HL-60 (cell line): ENCODE data around the gene SBNO2.

ENCODE experiments used
- DNase-seq, 2 experiments: peaks; one replicate each; pipeline ENCODE4 v3.0.0-alpha.2; 2010 to 2020; ENCODE audit warnings: low read depth in 1 of 2, low spot score in 1 of 2
- H3K27ac ChIP-seq: fragments of 250-450 bp; sonication (Bioruptor Pico); replicated peaks from 2 replicates; pipeline ENCODE4 v1.5.1; 2020; ENCODE audit warnings: mild to moderate bottlenecking, moderate library complexity
- H3K27me3 ChIP-seq: fragments of 250-450 bp; sonication (Bioruptor Pico); 2 replicates; pipeline ENCODE4 v1.5.1; 2021; ENCODE audit warnings: mild to moderate bottlenecking, moderate library complexity; ENCODE audit not compliant: insufficient read depth, poor library complexity, severe bottlenecking
- H3K4me3 ChIP-seq: replicated peaks from 2 replicates; pipeline ENCODE4 v1.5.1; 2011; ENCODE audit warnings: mild to moderate bottlenecking, control low read depth, low read length; ENCODE audit not compliant: insufficient read depth
- GABPA ChIP-seq: IDR thresholded peaks from 2 replicates; pipeline ENCODE4 v1.6.1; 2012; ENCODE audit warnings: low read depth
- POLR2AphosphoS5 ChIP-seq: IDR thresholded peaks from 2 replicates; pipeline ENCODE4 v1.6.1; 2012; ENCODE audit warnings: low read depth
- REST ChIP-seq: IDR thresholded peaks from 2 replicates; pipeline ENCODE4 v1.6.1; 2012; ENCODE audit warnings: low read depth; ENCODE audit not compliant: insufficient replicate concordance
- SPI1 ChIP-seq: IDR thresholded peaks from 2 replicates; pipeline ENCODE4 v1.6.1; 2012; ENCODE audit warnings: low read depth, mild to moderate bottlenecking, borderline replicate concordance
- TF ChIP-seq, protein P1 (sequence below): IDR thresholded peaks from one replicate; pipeline ENCODE4 v1.5.1; 2011; ENCODE audit warnings: low read length, control low read depth, inconsistent platforms; ENCODE audit not compliant: insufficient read depth

SBNO2 gene

DNA sequence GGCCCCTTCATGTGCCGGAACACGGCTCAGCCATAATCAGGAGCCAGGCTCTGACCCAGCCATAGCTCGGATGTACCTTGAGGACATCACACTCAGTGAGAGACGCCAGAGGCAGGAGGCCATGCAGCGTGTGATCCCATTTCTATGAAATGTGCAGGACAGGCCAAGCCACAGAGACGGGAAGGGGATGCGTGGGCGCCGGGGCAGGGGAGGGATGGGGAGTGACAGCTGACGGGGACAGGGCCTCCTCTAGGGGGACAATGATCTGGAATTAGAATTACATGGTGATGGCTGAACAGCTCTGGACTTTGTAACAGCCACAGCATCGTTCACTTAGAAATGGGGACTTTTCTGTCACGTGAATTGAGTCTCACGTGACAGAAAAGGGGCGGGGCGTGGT is 34.9 kb downstream of the SBNO2 start:
- no peak overlapping the region for H3K4me3 ChIP-seq
- TF ChIP-seq POLR2AphosphoS5 = no peak
- TF ChIP-seq SPI1 = no peak
- TF ChIP-seq, protein P1, sequence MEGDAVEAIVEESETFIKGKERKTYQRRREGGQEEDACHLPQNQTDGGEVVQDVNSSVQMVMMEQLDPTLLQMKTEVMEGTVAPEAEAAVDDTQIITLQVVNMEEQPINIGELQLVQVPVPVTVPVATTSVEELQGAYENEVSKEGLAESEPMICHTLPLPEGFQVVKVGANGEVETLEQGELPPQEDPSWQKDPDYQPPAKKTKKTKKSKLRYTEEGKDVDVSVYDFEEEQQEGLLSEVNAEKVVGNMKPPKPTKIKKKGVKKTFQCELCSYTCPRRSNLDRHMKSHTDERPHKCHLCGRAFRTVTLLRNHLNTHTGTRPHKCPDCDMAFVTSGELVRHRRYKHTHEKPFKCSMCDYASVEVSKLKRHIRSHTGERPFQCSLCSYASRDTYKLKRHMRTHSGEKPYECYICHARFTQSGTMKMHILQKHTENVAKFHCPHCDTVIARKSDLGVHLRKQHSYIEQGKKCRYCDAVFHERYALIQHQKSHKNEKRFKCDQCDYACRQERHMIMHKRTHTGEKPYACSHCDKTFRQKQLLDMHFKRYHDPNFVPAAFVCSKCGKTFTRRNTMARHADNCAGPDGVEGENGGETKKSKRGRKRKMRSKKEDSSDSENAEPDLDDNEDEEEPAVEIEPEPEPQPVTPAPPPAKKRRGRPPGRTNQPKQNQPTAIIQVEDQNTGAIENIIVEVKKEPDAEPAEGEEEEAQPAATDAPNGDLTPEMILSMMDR = no peak
- TF ChIP-seq GABPA = no peak
- TF ChIP-seq REST = no peak

DNA sequence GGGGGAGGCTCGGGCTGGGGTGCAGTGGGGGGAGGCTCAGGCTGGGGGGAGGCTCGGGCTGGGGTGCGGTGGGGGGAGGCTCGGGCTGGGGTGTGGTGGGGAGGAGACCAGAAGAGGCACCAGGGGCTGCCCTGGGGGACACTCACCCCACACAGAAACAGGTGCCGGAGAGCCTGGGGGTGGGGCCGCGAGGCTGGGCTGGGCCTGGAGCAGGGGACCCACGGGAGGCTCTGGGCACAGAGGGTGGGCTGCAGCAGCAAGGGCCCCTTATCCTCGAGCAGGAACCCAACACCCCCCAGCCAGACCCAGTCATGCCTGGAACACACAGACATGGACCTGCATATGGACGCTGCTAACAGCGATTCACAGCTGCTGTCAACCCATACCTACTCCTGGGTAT is 35.9 kb downstream of the SBNO2 start:
- DNase-seq = no peak
- Histone ChIP-seq H3K27me3 (no peaks in the 10 kb centered on the region), H3K27ac (no peak overlapping the region), H3K4me3 (no peak overlapping the region)
- TF ChIP-seq, protein P1 = no peak
- TF ChIP-seq POLR2AphosphoS5 (no peak), REST (no peak), SPI1 (no peak), GABPA (no peak)

More for the DNA sequence above, 34.9 kb downstream of the SBNO2 start:
- Histone ChIP-seq H3K27me3 (no peaks in the 10 kb centered on the region), H3K27ac (no peak overlapping the region)
- no peak for DNase-seq

DNA sequence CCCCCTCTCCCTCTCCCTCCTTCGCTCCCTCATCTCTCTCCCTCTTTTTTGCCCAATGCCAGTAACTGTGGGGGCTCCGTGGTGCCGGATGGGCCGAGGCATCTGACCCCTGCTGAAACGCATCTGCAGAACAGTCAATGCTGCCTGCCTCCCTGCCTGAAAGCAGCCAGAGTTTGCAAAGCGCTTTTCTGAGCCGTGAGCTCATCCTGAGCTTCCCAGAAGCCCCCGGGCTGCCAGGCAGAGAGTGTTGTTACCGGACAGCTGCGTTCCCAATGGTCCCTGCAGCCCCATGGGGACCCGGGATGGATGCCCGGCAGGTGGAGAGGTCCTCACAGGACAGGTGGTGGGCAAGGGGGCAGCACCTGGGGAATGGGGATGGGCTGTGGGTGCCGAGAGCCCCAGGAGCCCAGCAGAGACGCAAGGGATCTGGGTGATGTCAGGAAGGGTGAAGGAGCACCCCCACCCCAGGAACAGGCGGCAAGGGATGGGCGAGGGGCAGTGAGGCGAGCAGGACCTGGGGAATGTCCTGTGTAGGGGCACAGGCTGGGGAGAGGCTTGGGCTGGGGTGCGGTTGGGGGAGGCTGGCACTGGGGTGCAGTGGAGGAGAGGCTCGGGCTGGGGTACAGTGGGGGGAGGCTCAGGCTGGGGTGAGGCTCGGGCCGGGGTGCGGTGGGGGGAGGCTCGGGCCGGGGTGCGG is 37.3 kb downstream of the SBNO2 start:
- TF ChIP-seq POLR2AphosphoS5 = no peak
- no peak for TF ChIP-seq GABPA
- TF ChIP-seq REST = no peak
- no peak for TF ChIP-seq SPI1
- TF ChIP-seq, protein P1 = no peak
- no peaks in the 10 kb centered on the region for H3K27me3 ChIP-seq
- no peak overlapping the region for H3K27ac ChIP-seq
- DNase-seq = no peak
- H3K4me3 ChIP-seq = no peak overlapping the region
